NCI-H146 treated with DMSO at 0.1 percent for 48 hours (cell line): Measurements from ENCODE around the gene FBXL7.

Experiments
- DNase-seq: peaks from one replicate; lab custom pipeline; 2025; ENCODE audit not compliant: unreplicated experiment; lab: John Stamatoyannopoulos, UW

The FBXL7 gene

DNA sequence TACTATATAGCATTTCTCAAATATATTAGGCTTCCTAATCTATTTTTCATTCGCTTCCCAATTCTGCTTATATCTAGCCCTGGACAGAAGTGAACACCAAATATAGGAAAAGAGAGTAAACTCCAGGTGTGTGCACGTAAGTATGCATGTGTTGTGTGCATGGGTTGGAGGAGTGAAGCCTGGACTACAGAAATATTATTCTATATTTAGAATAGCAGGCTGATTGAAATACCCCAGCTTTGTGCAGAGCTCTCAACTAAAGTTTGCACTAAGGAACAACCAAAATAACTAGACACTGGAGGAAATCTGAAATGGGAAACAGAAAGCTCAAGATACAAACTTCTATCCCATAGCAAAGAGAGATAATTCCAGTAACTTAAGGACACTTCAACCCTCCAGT lies 480.9 kb downstream of the FBXL7 start:
- DNase-seq, result no peak

- no peak for DNase-seq
Measured at GRCh38 chr5:15983392-15983791, 483.4 kb downstream of the FBXL7 start.
